Measurements from ENCODE around the gene PTPRN.

DNA sequence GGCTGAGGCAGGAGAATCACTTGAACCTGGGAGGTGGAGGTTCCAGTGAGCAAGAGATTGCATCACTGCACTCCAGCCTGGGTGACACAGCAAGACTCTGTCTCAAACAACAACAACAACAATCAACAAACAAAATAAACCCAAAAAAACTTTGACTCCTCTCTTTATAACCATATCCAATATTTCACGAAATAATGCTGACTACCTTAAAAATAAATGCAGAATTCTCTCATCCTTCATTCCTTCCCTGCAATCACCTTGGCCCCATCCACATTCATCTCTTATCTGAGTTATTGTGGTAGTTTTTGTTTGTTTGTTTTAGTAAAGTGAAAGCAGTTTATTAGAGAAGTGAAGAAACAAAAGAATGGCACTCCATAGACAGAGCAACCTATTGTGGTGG, 3.2 kb downstream of the PTPRN start:
- TF ChIP-seq GATA2 (IDR thresholded peaks at IDR 0.05; ENCODE audit: low read depth, low read length) (no peak), GATA3 (IDR thresholded peaks at IDR 0.05; ENCODE audit: low read depth, low read length) (no peak)

Data from SH-SY5Y (cell line).